SU-DHL-6 (cell line): ENCODE data around the gene SRGN.
"Not testable (repeated sequence)": the region's sequence is repeated elsewhere in the genome, so short reads cannot be mapped to it uniquely, and the experiment has no call there.

Experiments used
- H2AFZ ChIP-seq: fragments of 200-600 bp; sonication (generic); 2 replicates; pipeline ENCODE4 v1.6.1; 2014; ENCODE audit warnings: low read depth, mild to moderate bottlenecking, moderate library complexity, mixed read lengths, antibody characterized with exemption, low read length; ENCODE audit not compliant: severe bottlenecking
- H3F3A ChIP-seq: fragments of 200-600 bp; shearing (Covaris generic); 2 replicates; pipeline ENCODE4 v1.6.0; 2016; ENCODE audit warnings: antibody characterized with exemption, mild to moderate bottlenecking; ENCODE audit not compliant: insufficient read depth
- H3K27ac ChIP-seq: fragments of 200-600 bp; sonication (generic); 2 replicates; pipeline ENCODE4 v1.5.1; 2016; ENCODE audit warnings: low read depth, mild to moderate bottlenecking, low read length, moderate library complexity, mixed read lengths
- H3K27me3 ChIP-seq: fragments of 200-600 bp; sonication (generic), shearing (Covaris generic); 2 replicates; pipeline ENCODE4 v1.6.0; 2014; ENCODE audit warnings: mild to moderate bottlenecking, low read length
- H3K36me3 ChIP-seq: fragments of 200-600 bp; sonication (generic); 2 replicates; pipeline ENCODE4 v1.6.1; 2014; ENCODE audit warnings: mild to moderate bottlenecking, low read length, mixed read lengths
- H3K4me2 ChIP-seq: fragments of 300-600, 200-600 bp; shearing (Covaris generic), sonication (generic); 2 replicates; pipeline ENCODE4 v1.6.0; 2014; ENCODE audit warnings: low read length, low read depth, mild to moderate bottlenecking; ENCODE audit not compliant: poor library complexity, severe bottlenecking
- H3K4me3 ChIP-seq: fragments of 200-600 bp; sonication (generic); 2 replicates; pipeline ENCODE4 v1.5.1; 2014; ENCODE audit warnings: antibody characterized with exemption, low read length, mild to moderate bottlenecking, mixed read lengths; ENCODE audit not compliant: insufficient read depth, poor library complexity, severe bottlenecking
- H3K79me2 ChIP-seq: fragments of 200-600 bp; sonication (generic); 2 replicates; pipeline ENCODE4 v1.6.1; 2014; ENCODE audit warnings: mild to moderate bottlenecking, low read length, moderate library complexity; ENCODE audit not compliant: insufficient read depth
- H3K9ac ChIP-seq: fragments of 200-600 bp; sonication (generic); 2 replicates; pipeline ENCODE4 v1.7.0; 2014; ENCODE audit warnings: mild to moderate bottlenecking, low read length
- H3K9me2 ChIP-seq: fragments of 200-600 bp; sonication (generic); replicated peaks from 2 replicates; pipeline ENCODE4 v1.6.1; 2014; ENCODE audit warnings: low read length; ENCODE audit not compliant: insufficient read depth
- H3K9me3 ChIP-seq: fragments of 200-600 bp; sonication (generic); 2 replicates; pipeline ENCODE4 v1.6.1; 2014; ENCODE audit warnings: low read length, mixed read lengths; ENCODE audit not compliant: insufficient read depth
- H4K20me1 ChIP-seq: fragments of 200-600 bp; sonication (generic); 2 replicates; pipeline ENCODE4 v1.6.1; 2014; ENCODE audit warnings: low read depth, mild to moderate bottlenecking, antibody characterized with exemption, low read length, moderate library complexity, mixed read lengths
- CTCF ChIP-seq: fragments of 200-600 bp; sonication (generic); IDR thresholded peaks from one replicate; pipeline ENCODE4 v1.5.1; 2017; ENCODE audit warnings: antibody characterized with exemption, mild to moderate bottlenecking, low read length, moderate library complexity; ENCODE audit not compliant: insufficient read depth, poor library complexity, severe bottlenecking
- EZH2phosphoT487 ChIP-seq: fragments of 200-600 bp; sonication (generic), shearing (Covaris generic); conservative IDR thresholded peaks from 2 replicates; pipeline ENCODE4 v1.6.1; 2018; ENCODE audit warnings: mild to moderate bottlenecking, antibody characterized with exemption, low read length, moderate library complexity, mixed read lengths

The SRGN gene

GRCh38 chr10:69087590-69088470, at the start of gene SRGN:
Gene SRGN, plus strand, starts transcription at chr10:69088103. Its CDS starts 55 bp downstream, at chr10:69088158.
- H3K9ac ChIP-seq = peak within 1 kb of the TSS; percentile 18
- H3K4me3 ChIP-seq = peak within 1 kb of the TSS; percentile 29
- peak within 1 kb of the TSS; percentile 16 for H2AFZ ChIP-seq
- peak within 1 kb of the TSS; percentile 16; the same call in 1 of the 2 replicates for H3K27ac ChIP-seq
- TF ChIP-seq CTCF = no peak
- TF ChIP-seq EZH2phosphoT487 = no peak
- no peaks in the 10 kb centered on the region for H3K36me3 ChIP-seq
- H3K4me2 ChIP-seq = peak within 1 kb of the TSS; percentile 60
- no peaks in the 10 kb centered on the region for H4K20me1 ChIP-seq
- H3F3A ChIP-seq = no peaks in the 10 kb centered on the region
- H3K27me3 ChIP-seq = no peaks in the 10 kb centered on the region
- no peaks in the 10 kb centered on the region for H3K9me3 ChIP-seq
- no peaks in the 10 kb centered on the region for H3K9me2 ChIP-seq
- no peaks in the 10 kb centered on the region for H3K79me2 ChIP-seq

GRCh38 chr10:69040904-69041303, 47.0 kb upstream of the SRGN start:
- not testable (repeated sequence) for H3K4me2 ChIP-seq, H3K36me3 ChIP-seq, H3K9me2 ChIP-seq, H3K9me3 ChIP-seq, H4K20me1 ChIP-seq, H3K27ac ChIP-seq, H3K79me2 ChIP-seq, H3K9ac ChIP-seq, H3F3A ChIP-seq, H2AFZ ChIP-seq, H3K4me3 ChIP-seq, H3K27me3 ChIP-seq

- H3K36me3 ChIP-seq = no peaks in the 10 kb centered on the region
- TF ChIP-seq EZH2phosphoT487 = no peak
- no peak for TF ChIP-seq CTCF
- H3K9ac ChIP-seq = no peak overlapping the region
- no peaks in the 10 kb centered on the region for H3K9me3 ChIP-seq
- no peaks in the 10 kb centered on the region for H3K27me3 ChIP-seq
- no peak overlapping the region for H2AFZ ChIP-seq
- H4K20me1 ChIP-seq = no peaks in the 10 kb centered on the region
- H3F3A ChIP-seq = no peaks in the 10 kb centered on the region
- no peaks in the 10 kb centered on the region for H3K79me2 ChIP-seq
- H3K27ac ChIP-seq = no peak overlapping the region
- H3K4me2 ChIP-seq = no peak overlapping the region
- H3K4me3 ChIP-seq = no peak overlapping the region
- H3K9me2 ChIP-seq = no peaks in the 10 kb centered on the region
These were observed 45.5 kb upstream of the SRGN start for GRCh38 chr10:69042417-69042816.

GRCh38 chr10:69042838-69043237, 45.1 kb upstream of the SRGN start:
- no peaks in the 10 kb centered on the region for H3K79me2 ChIP-seq
- no peaks in the 10 kb centered on the region for H3K27me3 ChIP-seq
- TF ChIP-seq EZH2phosphoT487 = no peak
- no peak for TF ChIP-seq CTCF
- H2AFZ ChIP-seq = no peak overlapping the region
- H3K27ac ChIP-seq = no peak overlapping the region
- H3F3A ChIP-seq = no peaks in the 10 kb centered on the region
- no peaks in the 10 kb centered on the region for H3K9me3 ChIP-seq
- no peak overlapping the region for H3K4me3 ChIP-seq
- H3K4me2 ChIP-seq = no peak overlapping the region
- H4K20me1 ChIP-seq = no peaks in the 10 kb centered on the region
- no peaks in the 10 kb centered on the region for H3K36me3 ChIP-seq
- H3K9ac ChIP-seq = no peak overlapping the region
- H3K9me2 ChIP-seq = no peaks in the 10 kb centered on the region
